HUDEP-2 (cell line): Measurements from ENCODE around the gene COTL1.
"Not testable (repeated sequence)": the region's sequence is repeated elsewhere in the genome, so short reads cannot be mapped to it uniquely, and the experiment has no call there.

ENCODE experiments used
- DNase-seq, 76 experiments: peaks; one replicate each; lab custom pipeline; 2025; ENCODE audit not compliant: unreplicated experiment in 76 of 76; lab: John Stamatoyannopoulos, UW

Gene COTL1

GRCh38 chr16:84575914-84576313 lies 42.0 kb downstream of the COTL1 start:
- DNase-seq = no peak

GRCh38 chr16:84574191-84574590 lies 43.7 kb downstream of the COTL1 start:
- no peak for DNase-seq

GRCh38 chr16:84572096-84572495 lies 45.8 kb downstream of the COTL1 start:
- DNase-seq = no peak

GRCh38 chr16:84571506-84571905 lies 46.4 kb downstream of the COTL1 start:
- DNase-seq = no peak

GRCh38 chr16:84570739-84571403 lies 47.0 kb downstream of the COTL1 start:
- no peak for DNase-seq

GRCh38 chr16:84569382-84569987 lies 48.4 kb downstream of the COTL1 start:
- no peak for DNase-seq

- no peak for DNase-seq
These were observed 49.8 kb downstream of the COTL1 start for GRCh38 chr16:84568066-84568465.

- no peak for DNase-seq
These were observed 50.5 kb downstream of the COTL1 start for GRCh38 chr16:84567286-84567962.

- DNase-seq = no peak
These were observed 51.2 kb downstream of the COTL1 start for GRCh38 chr16:84566545-84567257.

- DNase-seq = no peak
These were observed 52.0 kb downstream of the COTL1 start for GRCh38 chr16:84565669-84566495.

- no peak for DNase-seq
These were observed 54.0 kb downstream of the COTL1 start for GRCh38 chr16:84563786-84564420.

- no peak for DNase-seq
These were observed 54.7 kb downstream of the COTL1 start for GRCh38 chr16:84563064-84563715.

GRCh38 chr16:84562174-84562815 lies 55.6 kb downstream of the COTL1 start:
- DNase-seq = no peak

GRCh38 chr16:84561291-84561690 lies 56.6 kb downstream of the COTL1 start:
- DNase-seq = no peak

GRCh38 chr16:84560269-84560668 lies 57.6 kb downstream of the COTL1 start:
- DNase-seq = no peak

- DNase-seq = no peak
These were observed 58.5 kb downstream of the COTL1 start for GRCh38 chr16:84559311-84559932.

GRCh38 chr16:84558850-84559249 lies 59.0 kb downstream of the COTL1 start:
- not testable (repeated sequence) for DNase-seq

- no peak for DNase-seq
These were observed 60.4 kb downstream of the COTL1 start for GRCh38 chr16:84557504-84557903.

- no peak for DNase-seq
These were observed 60.8 kb downstream of the COTL1 start for GRCh38 chr16:84557059-84557458.
